ENCODE measurements around the gene LRRC32.
A peak's percentile ranks its signal among the peaks of the same experiment; 100 is the strongest.

Gene LRRC32

DNA sequence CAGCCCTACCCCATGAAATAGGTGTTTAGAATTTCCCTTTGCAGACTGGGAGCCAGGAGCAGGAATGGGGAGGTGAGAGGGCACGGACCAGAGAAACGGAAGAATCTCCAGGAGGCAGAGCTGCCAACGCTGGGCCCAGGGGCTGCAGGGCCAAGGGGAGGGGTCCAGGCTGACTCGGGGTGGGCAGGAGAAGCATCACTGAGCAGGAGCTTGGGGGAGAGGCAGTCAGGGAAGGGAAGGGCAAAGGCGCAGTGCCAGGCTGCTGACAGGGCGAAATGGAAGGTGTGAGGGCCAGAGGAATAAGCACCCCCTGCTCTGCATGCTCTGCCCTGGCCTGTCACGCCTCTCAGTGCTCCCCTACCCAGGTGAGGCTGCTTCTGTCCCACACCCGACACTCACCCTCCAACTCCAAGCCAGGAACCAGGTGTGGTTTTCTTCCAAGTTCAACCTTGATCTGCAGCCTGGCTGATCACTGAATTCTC lies 14.5 kb downstream of the LRRC32 start:
- Histone ChIP-seq H4K91ac (ENCODE audit: low read depth, low read length) (peak overlapping the region; percentile 11), H2BK120ac (ENCODE audit: insufficient read depth, low read length, poor library complexity) (no peak overlapping the region), H3K9me3 (ENCODE audit: insufficient read depth, low read depth, low read length) (no peaks in the 10 kb centered on the region), H2AFZ (ENCODE audit: insufficient read depth, low read length, poor library complexity) (no peak overlapping the region), H2BK5ac (ENCODE audit: low read depth, low read length, poor library complexity) (no peak overlapping the region), H3K36me3 (ENCODE audit: control insufficient read depth in 1 of 2, insufficient read depth in 2 of 2, low read length in 2 of 2) (peaks cover 35 to 37% of the 10 kb centered on the region in 2 experiments), H2AK5ac (ENCODE audit: low read length) (no peak overlapping the region), H3K14ac (ENCODE audit: low read length) (no peak overlapping the region), H3K9ac (ENCODE audit: low read length) (no peak overlapping the region), H3K4me2 (ENCODE audit: low read length) (no peak overlapping the region), H4K12ac (ENCODE audit: low read depth, low read length) (no peak overlapping the region), H3K4ac (ENCODE audit: low read depth, low read length) (no peak overlapping the region), H3K4me3 (ENCODE audit: low read depth, low read length) (no peak overlapping the region), H3K27ac (ENCODE audit: low read depth, low read length) (no peak overlapping the region), H3K23ac (ENCODE audit: low read length) (no peak overlapping the region), H3K27me3 (ENCODE audit: insufficient read depth, low read length) (no peaks in the 10 kb centered on the region), H3K79me1 (ENCODE audit: low read length) (no peaks in the 10 kb centered on the region), H2BK12ac (ENCODE audit: low read length) (no peak overlapping the region), H3K79me2 (ENCODE audit: control insufficient read depth, insufficient read depth, low read length, poor library complexity) (no peaks in the 10 kb centered on the region), H3K18ac (ENCODE audit: low read length) (no peak overlapping the region), H3K4me1 (ENCODE audit: control insufficient read depth in 1 of 2, insufficient read depth in 2 of 2, low read length in 2 of 2) (peaks cover 2 to 11% of the 10 kb centered on the region in 2 experiments), H4K8ac (ENCODE audit: low read depth, low read length) (no peak overlapping the region)
- no peak for DNase-seq
- no CpG with 5 or more reads among the region's 8 CpGs for WGBS (ENCODE audit: extremely low coverage, insufficient coverage, insufficient read length)

DNA sequence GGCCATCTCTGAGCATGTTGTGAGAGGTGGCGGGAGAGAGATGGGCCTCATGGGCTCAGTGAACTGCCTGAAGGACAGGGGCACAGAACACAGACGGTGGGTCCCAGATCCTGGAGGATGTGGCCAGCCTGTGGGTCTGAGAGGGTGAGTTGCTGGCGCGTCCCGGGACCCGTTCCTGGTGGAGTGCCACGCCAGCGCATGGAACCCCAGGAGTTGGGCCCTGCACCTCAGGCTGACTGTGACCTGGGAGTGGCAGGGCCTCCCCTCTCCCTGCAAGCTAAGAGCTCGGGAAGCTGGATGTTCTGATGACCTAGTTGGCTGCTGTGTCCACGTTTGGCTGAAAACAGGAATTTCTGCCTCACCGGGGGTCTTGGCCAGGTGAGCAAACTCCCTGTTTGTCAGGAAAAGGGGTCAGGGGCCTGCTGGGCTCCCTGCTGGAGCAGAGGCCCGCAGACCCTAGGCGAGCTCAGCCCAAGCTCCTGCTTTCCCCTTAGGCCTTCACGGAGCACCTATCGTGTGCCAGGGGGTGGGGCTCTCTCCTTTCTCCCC lies 15.0 kb downstream of the LRRC32 start:
- Histone ChIP-seq H4K12ac (ENCODE audit: low read depth, low read length) (no peak overlapping the region), H3K4me2 (ENCODE audit: low read length) (no peak overlapping the region), H2AK5ac (ENCODE audit: low read length) (no peak overlapping the region), H3K9me3 (ENCODE audit: insufficient read depth, low read depth, low read length) (no peaks in the 10 kb centered on the region), H2BK5ac (ENCODE audit: low read depth, low read length, poor library complexity) (no peak overlapping the region), H3K36me3 (ENCODE audit: control insufficient read depth in 1 of 2, insufficient read depth in 2 of 2, low read length in 2 of 2) (peaks cover 30 to 31% of the 10 kb centered on the region in 2 experiments), H2BK120ac (ENCODE audit: insufficient read depth, low read length, poor library complexity) (no peak overlapping the region), H3K27ac (ENCODE audit: low read depth, low read length) (no peak overlapping the region), H4K91ac (ENCODE audit: low read depth, low read length) (peak overlapping the region; percentile 20), H2BK12ac (ENCODE audit: low read length) (no peak overlapping the region), H3K4ac (ENCODE audit: low read depth, low read length) (no peak overlapping the region), H3K4me3 (ENCODE audit: low read depth, low read length) (no peak overlapping the region), H3K23ac (ENCODE audit: low read length) (no peak overlapping the region), H3K4me1 (ENCODE audit: control insufficient read depth in 1 of 2, insufficient read depth in 2 of 2, low read length in 2 of 2) (peaks cover 2 to 11% of the 10 kb centered on the region in 2 experiments), H3K27me3 (ENCODE audit: insufficient read depth, low read length) (no peaks in the 10 kb centered on the region), H3K79me1 (ENCODE audit: low read length) (no peaks in the 10 kb centered on the region), H3K18ac (ENCODE audit: low read length) (peak overlapping the region; percentile 1), H3K9ac (ENCODE audit: low read length) (no peak overlapping the region), H3K79me2 (ENCODE audit: control insufficient read depth, insufficient read depth, low read length, poor library complexity) (no peaks in the 10 kb centered on the region), H3K14ac (ENCODE audit: low read length) (no peak overlapping the region), H2AFZ (ENCODE audit: insufficient read depth, low read length, poor library complexity) (no peak overlapping the region), H4K8ac (ENCODE audit: low read depth, low read length) (peak overlapping the region; percentile 23)
- no CpG with 5 or more reads among the region's 15 CpGs for WGBS (ENCODE audit: extremely low coverage, insufficient coverage, insufficient read length)
- DNase-seq = no peak

DNA sequence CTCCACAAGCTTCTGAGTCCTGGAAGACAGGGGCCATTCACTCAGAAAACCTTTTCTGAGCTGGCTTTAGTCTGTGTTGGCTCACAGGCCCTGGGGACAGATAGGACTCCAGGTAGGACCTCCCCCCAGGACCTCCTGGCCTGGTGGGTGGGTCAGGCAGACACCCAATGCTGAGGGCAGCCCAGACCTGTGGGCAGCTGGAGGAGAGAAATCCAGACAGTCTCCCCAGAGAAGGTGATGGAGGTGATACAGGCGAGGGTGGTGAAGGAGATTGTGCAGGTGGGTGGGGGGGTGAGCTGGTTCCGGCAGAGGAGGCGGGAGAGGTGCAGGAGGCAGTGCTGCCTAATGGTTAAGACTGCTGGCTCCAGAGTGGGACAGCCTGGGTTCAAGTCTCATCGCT lies 15.6 kb downstream of the LRRC32 start:
- no peak overlapping the region for H2AK5ac ChIP-seq (ENCODE audit: low read length)
- no peak overlapping the region for H3K9ac ChIP-seq (ENCODE audit: low read length)
- no peak overlapping the region for H4K8ac ChIP-seq (ENCODE audit: low read depth, low read length)
- H2BK120ac ChIP-seq (ENCODE audit: insufficient read depth, low read length, poor library complexity) = no peak overlapping the region
- H3K4me3 ChIP-seq (ENCODE audit: low read depth, low read length) = no peak overlapping the region
- H3K27ac ChIP-seq (ENCODE audit: low read depth, low read length) = no peak overlapping the region
- H2BK12ac ChIP-seq (ENCODE audit: low read length) = peak overlapping the region; percentile 21
- no peak overlapping the region for H3K4ac ChIP-seq (ENCODE audit: low read depth, low read length)
- H3K4me1 ChIP-seq (ENCODE audit: control insufficient read depth in 1 of 2, insufficient read depth in 2 of 2, low read length in 2 of 2) = peaks cover 2 to 11% of the 10 kb centered on the region in 2 experiments
- no peaks in the 10 kb centered on the region for H3K9me3 ChIP-seq (ENCODE audit: insufficient read depth, low read depth, low read length)
- H3K27me3 ChIP-seq (ENCODE audit: insufficient read depth, low read length) = no peaks in the 10 kb centered on the region
- H3K79me1 ChIP-seq (ENCODE audit: low read length) = no peaks in the 10 kb centered on the region
- no CpG with 5 or more reads among the region's 4 CpGs for WGBS (ENCODE audit: extremely low coverage, insufficient coverage, insufficient read length)
- H3K79me2 ChIP-seq (ENCODE audit: control insufficient read depth, insufficient read depth, low read length, poor library complexity) = no peaks in the 10 kb centered on the region
- H3K14ac ChIP-seq (ENCODE audit: low read length) = no peak overlapping the region
- no peak overlapping the region for H2AFZ ChIP-seq (ENCODE audit: insufficient read depth, low read length, poor library complexity)
- H3K18ac ChIP-seq (ENCODE audit: low read length) = no peak overlapping the region
- no peak overlapping the region for H2BK5ac ChIP-seq (ENCODE audit: low read depth, low read length, poor library complexity)
- H4K12ac ChIP-seq (ENCODE audit: low read depth, low read length) = no peak overlapping the region
- H3K4me2 ChIP-seq (ENCODE audit: low read length) = no peak overlapping the region
- H4K91ac ChIP-seq (ENCODE audit: low read depth, low read length) = peak overlapping the region; percentile 20
- peaks cover 24 to 25% of the 10 kb centered on the region in 2 experiments for H3K36me3 ChIP-seq (ENCODE audit: control insufficient read depth in 1 of 2, insufficient read depth in 2 of 2, low read length in 2 of 2)
- DNase-seq = peak; percentile 77 to 80
- H3K23ac ChIP-seq (ENCODE audit: low read length) = no peak overlapping the region

DNA sequence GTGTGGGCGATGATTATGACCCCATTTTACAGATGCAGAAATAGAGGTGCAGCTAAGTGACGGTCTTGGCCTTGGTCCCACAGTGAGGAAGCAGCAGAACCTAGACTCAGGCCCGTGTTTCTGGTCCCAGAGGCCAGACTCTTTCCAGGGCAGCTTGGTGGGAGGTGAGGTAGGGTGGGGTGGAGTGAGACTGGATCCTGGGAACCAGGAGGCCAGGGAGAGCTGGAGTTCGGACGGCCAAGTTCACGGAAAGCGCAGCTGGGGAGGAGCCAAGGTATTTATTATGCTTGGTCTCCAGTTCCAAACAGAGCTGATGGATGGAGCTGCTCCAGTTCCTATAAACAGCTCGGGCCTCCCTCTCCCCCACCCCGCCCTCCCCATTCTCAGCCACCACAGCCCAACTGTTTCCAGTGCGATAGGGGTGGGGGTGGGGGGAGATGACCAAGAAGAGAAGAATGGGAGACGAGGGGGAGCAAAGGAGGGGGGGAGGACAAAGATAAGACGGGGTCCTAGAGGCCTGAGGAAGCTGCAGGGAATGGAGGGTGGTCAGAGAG lies 16.2 kb downstream of the LRRC32 start:
- H3K79me1 ChIP-seq (ENCODE audit: low read length) = peaks cover 2% of the 10 kb centered on the region
- peaks cover 18 to 19% of the 10 kb centered on the region in 2 experiments for H3K36me3 ChIP-seq (ENCODE audit: control insufficient read depth in 1 of 2, insufficient read depth in 2 of 2, low read length in 2 of 2)
- no peak overlapping the region for H2BK120ac ChIP-seq (ENCODE audit: insufficient read depth, low read length, poor library complexity)
- H2AFZ ChIP-seq (ENCODE audit: insufficient read depth, low read length, poor library complexity) = no peak overlapping the region
- peak overlapping the region; percentile 26 for H3K14ac ChIP-seq (ENCODE audit: low read length)
- no CpG with 5 or more reads among the region's 12 CpGs for WGBS (ENCODE audit: extremely low coverage, insufficient coverage, insufficient read length)
- H3K9me3 ChIP-seq (ENCODE audit: insufficient read depth, low read depth, low read length) = no peaks in the 10 kb centered on the region
- no peak overlapping the region for H3K4ac ChIP-seq (ENCODE audit: low read depth, low read length)
- no peak overlapping the region for H4K8ac ChIP-seq (ENCODE audit: low read depth, low read length)
- H3K23ac ChIP-seq (ENCODE audit: low read length) = no peak overlapping the region
- no peak overlapping the region for H2AK5ac ChIP-seq (ENCODE audit: low read length)
- no peak overlapping the region for H2BK5ac ChIP-seq (ENCODE audit: low read depth, low read length, poor library complexity)
- H3K27me3 ChIP-seq (ENCODE audit: insufficient read depth, low read length) = no peaks in the 10 kb centered on the region
- H3K27ac ChIP-seq (ENCODE audit: low read depth, low read length) = no peak overlapping the region
- no peaks in the 10 kb centered on the region for H3K79me2 ChIP-seq (ENCODE audit: control insufficient read depth, insufficient read depth, low read length, poor library complexity)
- no peak overlapping the region for H2BK12ac ChIP-seq (ENCODE audit: low read length)
- peaks cover 2 to 11% of the 10 kb centered on the region in 2 experiments for H3K4me1 ChIP-seq (ENCODE audit: control insufficient read depth in 1 of 2, insufficient read depth in 2 of 2, low read length in 2 of 2)
- H3K4me2 ChIP-seq (ENCODE audit: low read length) = no peak overlapping the region
- DNase-seq = peak in 1 of 2 donors; percentile 51
- H4K12ac ChIP-seq (ENCODE audit: low read depth, low read length) = no peak overlapping the region
- H3K4me3 ChIP-seq (ENCODE audit: low read depth, low read length) = no peak overlapping the region
- H4K91ac ChIP-seq (ENCODE audit: low read depth, low read length) = peak overlapping the region; percentile 17
- H3K9ac ChIP-seq (ENCODE audit: low read length) = no peak overlapping the region
- no peak overlapping the region for H3K18ac ChIP-seq (ENCODE audit: low read length)
